DND-41 (cell line): Measurements from ENCODE around the gene IGLL1.

Experiments
- ATAC-seq: fragments of 200-7000 bp; cut with Tn5 transposase; 3 replicates; pipeline ENCODE4 v1.9.1; 2021; ENCODE audit warnings: low read depth; ENCODE audit not compliant: insufficient read depth
- DNase-seq: peaks from one replicate; pipeline ENCODE4 v3.0.0-alpha.2; 2020
- H2AFZ ChIP-seq: 2 replicates; pipeline ENCODE4 v1.6.0; 2012; ENCODE audit warnings: low read depth, low read length
- H3K27ac ChIP-seq: 2 replicates; pipeline ENCODE4 v1.5.1; 2012; ENCODE audit warnings: low read length, inconsistent platforms
- H3K27me3 ChIP-seq: fragments of 200-600 bp; sonication (generic); 2 replicates; pipeline ENCODE4 v1.6.0; 2012; ENCODE audit warnings: low read length, mild to moderate bottlenecking, inconsistent platforms; ENCODE audit not compliant: insufficient read depth, poor library complexity
- H3K36me3 ChIP-seq: 2 replicates; pipeline ENCODE4 v1.5.1; 2012; ENCODE audit warnings: low read length, inconsistent platforms; ENCODE audit not compliant: insufficient read depth
- H3K4me1 ChIP-seq: 2 replicates; pipeline ENCODE4 v1.5.1; 2012; ENCODE audit warnings: mild to moderate bottlenecking, low read length; ENCODE audit not compliant: insufficient read depth
- H3K4me2 ChIP-seq: 2 replicates; pipeline ENCODE4 v1.6.0; 2012; ENCODE audit warnings: mild to moderate bottlenecking, moderate library complexity, low read length, inconsistent platforms; ENCODE audit not compliant: insufficient read depth
- H3K4me3 ChIP-seq, 2 experiments: fragments of 200-600 bp in 1 of 2; shearing (Covaris generic) in 1 of 2; 2 replicates each; pipeline ENCODE4 v1.5.1; 2012 to 2016; ENCODE audit warnings: inconsistent platforms in 2 of 2, low read length in 2 of 2, mild to moderate bottlenecking in 2 of 2, low read depth in 1 of 2, moderate library complexity in 1 of 2
- H3K79me2 ChIP-seq: 2 replicates; pipeline ENCODE4 v1.6.0; 2012; ENCODE audit warnings: low read length, inconsistent platforms; ENCODE audit not compliant: insufficient read depth
- H3K9ac ChIP-seq: 2 replicates; pipeline ENCODE4 v1.6.0; 2012; ENCODE audit warnings: low read depth, mild to moderate bottlenecking, inconsistent platforms, low read length, moderate library complexity
- H3K9me3 ChIP-seq: 2 replicates; pipeline ENCODE4 v1.5.1; 2012; ENCODE audit warnings: low read length, moderate library complexity, mild to moderate bottlenecking, inconsistent platforms; ENCODE audit not compliant: insufficient read depth, severe bottlenecking
- H4K20me1 ChIP-seq: 2 replicates; pipeline ENCODE4 v1.6.0; 2012; ENCODE audit warnings: low read length; ENCODE audit not compliant: insufficient read depth
- EZH2 ChIP-seq: IDR thresholded peaks from 3 replicates; pipeline ENCODE4 v1.6.1; 2012; ENCODE audit warnings: borderline replicate concordance, low read depth, mild to moderate bottlenecking, moderate library complexity, low read length, inconsistent platforms; ENCODE audit not compliant: severe bottlenecking
- TF ChIP-seq, protein P1 (sequence below): IDR thresholded peaks from 2 replicates; pipeline ENCODE4 v1.5.1; 2012; ENCODE audit warnings: borderline replicate concordance, low read length, moderate library complexity, mild to moderate bottlenecking; ENCODE audit not compliant: poor library complexity, severe bottlenecking; ENCODE audit errors: extremely low read depth

The IGLL1 gene

DNA sequence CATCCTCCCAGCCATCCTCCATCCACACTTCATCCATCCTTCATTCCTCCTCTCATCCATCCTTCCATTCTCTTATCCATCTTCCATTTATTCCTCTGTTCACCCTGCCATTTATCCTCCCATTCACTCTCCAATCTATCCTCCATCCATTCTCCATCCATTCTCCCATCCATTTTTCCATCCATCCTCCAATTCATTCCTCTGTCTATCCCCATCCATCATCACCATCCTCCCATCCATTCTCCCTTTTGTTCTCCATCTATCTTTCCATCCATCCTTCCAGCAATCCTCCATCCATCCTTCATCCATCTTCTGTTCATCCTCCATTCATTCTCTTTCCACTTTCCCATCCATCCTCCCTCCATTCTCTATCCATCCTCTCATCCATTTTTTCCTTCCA is 28.7 kb downstream of the IGLL1 start:
- H3K9ac ChIP-seq: no peak overlapping the region
- no peak overlapping the region for H2AFZ ChIP-seq
- no peaks in the 10 kb centered on the region for H3K27me3 ChIP-seq
- ATAC-seq: no peak
- no peaks in the 10 kb centered on the region for H3K4me1 ChIP-seq
- H4K20me1 ChIP-seq: no peaks in the 10 kb centered on the region
- TF ChIP-seq EZH2: no peak
- TF ChIP-seq, protein P1, sequence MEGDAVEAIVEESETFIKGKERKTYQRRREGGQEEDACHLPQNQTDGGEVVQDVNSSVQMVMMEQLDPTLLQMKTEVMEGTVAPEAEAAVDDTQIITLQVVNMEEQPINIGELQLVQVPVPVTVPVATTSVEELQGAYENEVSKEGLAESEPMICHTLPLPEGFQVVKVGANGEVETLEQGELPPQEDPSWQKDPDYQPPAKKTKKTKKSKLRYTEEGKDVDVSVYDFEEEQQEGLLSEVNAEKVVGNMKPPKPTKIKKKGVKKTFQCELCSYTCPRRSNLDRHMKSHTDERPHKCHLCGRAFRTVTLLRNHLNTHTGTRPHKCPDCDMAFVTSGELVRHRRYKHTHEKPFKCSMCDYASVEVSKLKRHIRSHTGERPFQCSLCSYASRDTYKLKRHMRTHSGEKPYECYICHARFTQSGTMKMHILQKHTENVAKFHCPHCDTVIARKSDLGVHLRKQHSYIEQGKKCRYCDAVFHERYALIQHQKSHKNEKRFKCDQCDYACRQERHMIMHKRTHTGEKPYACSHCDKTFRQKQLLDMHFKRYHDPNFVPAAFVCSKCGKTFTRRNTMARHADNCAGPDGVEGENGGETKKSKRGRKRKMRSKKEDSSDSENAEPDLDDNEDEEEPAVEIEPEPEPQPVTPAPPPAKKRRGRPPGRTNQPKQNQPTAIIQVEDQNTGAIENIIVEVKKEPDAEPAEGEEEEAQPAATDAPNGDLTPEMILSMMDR: no peak
- H3K4me3 ChIP-seq: no peak overlapping the region
- peaks cover 11% of the 10 kb centered on the region for H3K9me3 ChIP-seq
- no peaks in the 10 kb centered on the region for H3K36me3 ChIP-seq
- no peak overlapping the region for H3K4me2 ChIP-seq
- no peak for DNase-seq
- no peak overlapping the region for H3K27ac ChIP-seq
- H3K79me2 ChIP-seq: no peaks in the 10 kb centered on the region

DNA sequence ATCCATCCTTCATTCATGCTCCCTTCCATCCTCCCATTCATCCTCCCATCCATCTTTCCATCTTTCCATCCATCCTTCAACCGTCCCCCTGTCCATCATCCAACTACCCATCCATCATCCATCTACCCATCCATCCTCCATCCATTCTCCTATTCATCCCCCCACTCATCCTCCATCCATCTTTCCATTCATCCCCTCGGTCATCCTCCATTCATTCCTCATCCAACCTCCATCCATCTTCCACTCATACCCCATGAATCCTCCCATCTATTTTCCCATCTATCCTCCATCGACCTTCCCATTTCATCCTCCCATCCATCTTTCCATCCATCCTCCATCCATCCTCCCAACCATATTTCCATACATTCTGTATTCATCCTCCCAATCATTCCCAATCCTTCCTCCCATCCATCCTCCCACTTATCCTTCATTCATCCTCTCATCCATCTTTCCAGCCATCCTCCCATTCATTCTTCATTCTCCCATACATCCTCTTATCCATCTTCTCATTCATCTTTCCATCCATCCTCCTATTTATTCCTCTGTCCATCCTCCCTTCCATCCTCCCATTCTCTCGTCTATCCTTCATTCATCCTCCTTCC is 29.9 kb downstream of the IGLL1 start:
- DNase-seq: no peak
- Histone ChIP-seq H3K4me1 (no peaks in the 10 kb centered on the region), H2AFZ (no peak overlapping the region), H3K79me2 (no peaks in the 10 kb centered on the region), H3K9me3 (peaks cover 11% of the 10 kb centered on the region), H3K9ac (no peak overlapping the region), H3K27me3 (no peaks in the 10 kb centered on the region), H3K4me2 (no peak overlapping the region), H3K4me3 (no peak overlapping the region), H3K27ac (no peak overlapping the region), H4K20me1 (no peaks in the 10 kb centered on the region), H3K36me3 (no peaks in the 10 kb centered on the region)
- no peak for ATAC-seq
- TF ChIP-seq, protein P1: no peak

DNA sequence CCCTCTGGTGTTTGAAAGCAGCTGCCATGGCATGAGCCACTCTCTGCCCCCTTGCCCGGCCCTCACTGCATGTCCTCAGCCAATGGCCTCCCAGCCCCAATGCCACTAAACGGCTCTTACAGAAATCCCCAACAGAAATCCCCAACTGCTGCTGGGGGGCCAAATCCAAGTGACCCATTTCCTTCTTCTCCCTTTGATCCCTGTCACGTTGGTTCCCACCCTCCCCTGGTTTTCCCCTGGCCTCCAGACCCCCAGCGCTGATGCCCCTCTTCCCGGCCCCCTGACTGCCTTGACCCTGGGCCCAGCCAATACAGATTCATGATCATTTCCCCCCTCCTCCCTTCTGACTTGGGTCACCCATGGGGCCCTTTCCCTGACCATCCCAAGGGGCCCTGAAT is 30.9 kb downstream of the IGLL1 start:
- Histone ChIP-seq H3K4me1 (no peaks in the 10 kb centered on the region), H2AFZ (no peak overlapping the region), H3K27ac (no peak overlapping the region), H3K27me3 (no peaks in the 10 kb centered on the region), H3K4me2 (no peak overlapping the region), H3K4me3 (no peak overlapping the region), H3K9ac (no peak overlapping the region), H3K9me3 (peaks cover 11% of the 10 kb centered on the region), H4K20me1 (no peaks in the 10 kb centered on the region), H3K79me2 (no peaks in the 10 kb centered on the region), H3K36me3 (no peaks in the 10 kb centered on the region)
- TF ChIP-seq EZH2: no peak
- TF ChIP-seq, protein P1: no peak
- DNase-seq (no peak), ATAC-seq (no peak)
